ENCODE data around the gene FNDC4. TPM values are rescaled to one million over a fixed set of nuclear protein-coding genes. Genes with fewer than 3 reads are reported as not detected.

Gene FNDC4
- total and polyA plus RNA-seq, 8 donors = 0.89 to 23.3 (median 7.6) TPM

GRCh38 chr2:27537287-27537686 is 42.3 kb upstream of the FNDC4 start:
- H3K36me3 ChIP-seq = no peaks in the 10 kb centered on the region
- intact Hi-C loops (cut with DNase I; ENCODE audit: low total_unique reads) = no loop called here
- no peak overlapping the region for H3K4me3 ChIP-seq
- TF ChIP-seq CTCF (IDR thresholded peaks at IDR 0.05) (no peak), POLR2AphosphoS5 (IDR thresholded peaks at IDR 0.05) (no peak), EP300 (IDR thresholded peaks at IDR 0.05) (no peak)
- WGBS, 5 donors = 52 to 68% (median 57%) methylated on average over 4 of the region's 4 CpGs
- DNase-seq = no peak
- no peaks in the 10 kb centered on the region for H3K4me1 ChIP-seq
- H3K27me3 ChIP-seq = no peaks in the 10 kb centered on the region
- H3K27ac ChIP-seq = no peak overlapping the region
- no peaks in the 10 kb centered on the region for H3K9me3 ChIP-seq

GRCh38 chr2:27531983-27532382 is 37.0 kb upstream of the FNDC4 start:
- WGBS, 5 donors = 76 to 95% (median 87%) methylated on average over 2 of the region's 2 CpGs
- no peak for TF ChIP-seq POLR2A (IDR thresholded peaks at IDR 0.05)
- no peak for TF ChIP-seq CTCF (IDR thresholded peaks at IDR 0.05)
- no peak for TF ChIP-seq EP300 (IDR thresholded peaks at IDR 0.05)
- no peak for TF ChIP-seq POLR2AphosphoS5 (IDR thresholded peaks at IDR 0.05)
- Histone ChIP-seq H3K27me3 (no peaks in the 10 kb centered on the region), H3K9me3 (no peaks in the 10 kb centered on the region), H3K4me1 (no peaks in the 10 kb centered on the region), H3K27ac (no peak overlapping the region), H3K4me3 (no peak overlapping the region), H3K36me3 (no peaks in the 10 kb centered on the region)
- DNase-seq = no peak
- intact Hi-C loops (cut with DNase I; ENCODE audit: low total_unique reads) = no loop called here

- DNase-seq = no peak
- Histone ChIP-seq H3K9me3 (no peaks in the 10 kb centered on the region), H3K36me3 (peaks cover 0 to 6% (median 0%) of the 10 kb centered on the region in 4 donors), H3K27ac (no peak overlapping the region), H3K27me3 (peaks cover 0 to 8% (median 0%) of the 10 kb centered on the region in 3 donors), H3K4me1 (no peaks in the 10 kb centered on the region), H3K4me3 (no peak overlapping the region)
- intact Hi-C loops (cut with DNase I; ENCODE audit: low total_unique reads) = no loop called here
- no peak for TF ChIP-seq EP300 (IDR thresholded peaks at IDR 0.05)
- no peak for TF ChIP-seq POLR2AphosphoS5 (IDR thresholded peaks at IDR 0.05)
- TF ChIP-seq CTCF (IDR thresholded peaks at IDR 0.05) = no peak
- no peak for TF ChIP-seq POLR2A (IDR thresholded peaks at IDR 0.05)
- WGBS, 5 donors = 42 to 60% (median 45%) methylated on average over 3 of the region's 3 CpGs
These were observed 32.2 kb upstream of the FNDC4 start for GRCh38 chr2:27527182-27527581.

- TF ChIP-seq POLR2AphosphoS5 (IDR thresholded peaks at IDR 0.05) = no peak
- TF ChIP-seq CTCF (IDR thresholded peaks at IDR 0.05) = no peak
- TF ChIP-seq POLR2A (IDR thresholded peaks at IDR 0.05) = no peak
- TF ChIP-seq EP300 (IDR thresholded peaks at IDR 0.05) = no peak
- WGBS, 5 donors = 79 to 91% (median 83%) methylated on average over 7 of the region's 7 CpGs
- no peak overlapping the region for H3K27ac ChIP-seq
- H3K4me1 ChIP-seq = no peaks in the 10 kb centered on the region
- DNase-seq = no peak
- intact Hi-C loops (cut with DNase I; ENCODE audit: low total_unique reads) = no loop called here
- H3K36me3 ChIP-seq = peaks cover 0 to 6% (median 0%) of the 10 kb centered on the region in 4 donors
- peaks cover 0 to 23% (median 0%) of the 10 kb centered on the region in 3 donors for H3K27me3 ChIP-seq
- H3K9me3 ChIP-seq = no peaks in the 10 kb centered on the region
- no peak overlapping the region for H3K4me3 ChIP-seq
These were observed 27.5 kb upstream of the FNDC4 start for GRCh38 chr2:27522400-27522945.

All from stomach (tissue), 9 donors.